Occipital lobe (tissue), 2 donors: ENCODE data around the gene CTDSP2. TPM values are rescaled to one million over a fixed set of nuclear protein-coding genes. Genes with fewer than 3 reads are reported as not detected.
"Not testable (repeated sequence)": the region's sequence is repeated elsewhere in the genome, so short reads cannot be mapped to it uniquely, and the experiment has no call there.

Experiments
- DNase-seq: peaks from one replicate; lab custom pipeline; 2025; lab: John Stamatoyannopoulos, UW
- total RNA-seq: library from RNA; depleted of rRNA; stranded (reverse); fragments of >200 nt; gene quantifications from one replicate; pipeline ENCODE4 v1.2.3, GENCODE V29; 2014

The CTDSP2 gene
- total RNA-seq, 1 donor from 2014 or later, result 32.4 TPM

DNA sequence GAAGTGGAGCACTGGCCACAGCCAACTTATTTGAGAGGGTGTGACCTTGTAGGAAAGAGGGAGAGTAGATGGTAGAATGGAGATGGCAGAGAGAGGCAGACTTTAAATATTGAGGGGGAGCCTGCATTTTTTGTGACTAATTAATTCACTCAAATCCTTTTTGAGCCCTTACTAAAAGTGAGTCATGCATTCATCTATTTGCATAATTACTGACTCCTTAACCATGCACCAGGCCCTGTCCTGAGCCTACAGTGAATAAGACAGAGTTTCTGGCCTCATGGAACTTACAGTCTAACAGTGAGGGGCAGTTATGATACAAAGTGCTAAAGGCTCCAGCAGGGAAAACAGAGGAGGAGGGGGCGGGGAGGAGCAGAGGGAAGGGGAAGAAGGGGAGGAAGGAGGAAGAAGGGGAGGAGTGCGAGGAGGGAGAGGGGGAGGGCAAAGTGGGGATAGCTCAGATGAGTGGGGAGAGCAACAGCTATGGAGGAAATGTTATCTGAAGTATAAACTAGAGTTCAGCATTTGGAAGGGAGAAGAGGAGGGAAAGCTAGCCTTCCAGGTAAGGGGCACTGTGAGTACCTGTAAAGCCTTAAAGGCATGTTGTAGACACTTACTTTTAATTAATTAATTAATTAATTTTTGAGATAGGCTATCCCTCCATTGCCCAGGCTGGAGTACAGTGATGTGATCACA, 7.5 kb upstream of the CTDSP2 start:
- DNase-seq, result no peak

DNA sequence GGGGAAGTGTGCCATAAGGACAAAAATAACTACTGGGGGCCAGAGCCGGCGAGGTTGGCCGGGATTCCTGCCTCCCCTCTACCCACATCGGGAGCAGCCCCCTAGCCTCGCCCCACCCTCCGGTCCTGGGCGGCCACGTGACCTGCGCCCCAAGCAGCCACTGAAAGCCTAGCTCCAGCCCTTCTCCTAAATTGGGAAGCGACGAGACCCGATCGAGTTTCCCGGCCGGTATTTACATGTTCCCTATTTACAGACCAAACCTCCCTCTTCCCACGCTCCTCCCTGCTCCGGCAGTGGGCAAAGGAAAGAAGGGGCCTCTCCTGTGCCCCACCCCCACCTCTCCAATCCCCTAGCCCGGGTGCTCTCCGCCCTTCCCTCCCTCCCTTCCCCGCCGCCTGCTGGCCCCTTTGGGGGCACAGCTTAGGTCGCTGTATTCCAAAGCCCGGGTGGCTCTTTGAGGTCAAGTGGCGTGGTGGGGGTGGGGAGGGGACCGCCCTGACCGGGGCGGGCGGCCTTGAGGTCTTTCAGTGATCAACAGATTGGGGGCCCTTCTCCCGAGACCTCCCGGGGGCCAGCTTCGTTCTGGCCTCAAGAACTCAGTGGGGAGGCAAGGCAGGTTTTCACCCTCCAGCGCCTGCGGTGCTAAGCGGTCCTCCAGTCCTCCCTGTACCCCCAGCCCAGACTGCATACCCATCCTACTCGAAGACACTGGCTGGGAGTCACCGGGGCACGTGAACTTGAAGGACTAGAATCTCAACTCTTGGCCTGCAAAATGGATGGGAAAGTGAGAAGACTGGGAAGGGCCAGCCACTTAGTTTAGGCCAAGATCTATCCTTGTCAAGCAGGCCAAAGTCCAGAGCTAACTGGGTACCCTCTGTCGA, 6.3 kb upstream of the CTDSP2 start:
- DNase-seq, result no peak

DNA sequence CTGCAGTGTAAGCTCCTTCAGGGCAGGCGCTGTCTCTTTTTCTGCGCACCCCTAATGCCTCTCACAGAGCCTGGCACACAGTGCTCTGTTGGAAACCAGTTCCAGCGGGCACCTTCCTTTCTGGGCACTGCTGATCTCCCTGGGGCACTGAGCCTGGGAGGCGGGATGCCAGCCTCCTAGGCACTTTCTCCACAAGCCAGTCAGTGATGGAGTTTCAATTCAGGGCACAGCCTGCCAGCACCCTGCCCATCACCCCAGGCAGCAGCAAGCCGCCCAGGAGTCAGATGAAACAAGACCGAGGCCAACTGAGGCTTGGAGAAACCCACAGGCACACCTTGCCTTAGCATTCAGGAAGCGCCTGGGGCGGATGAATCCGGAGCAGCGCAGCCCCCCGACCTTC, 5.7 kb upstream of the CTDSP2 start:
- no peak for DNase-seq

DNA sequence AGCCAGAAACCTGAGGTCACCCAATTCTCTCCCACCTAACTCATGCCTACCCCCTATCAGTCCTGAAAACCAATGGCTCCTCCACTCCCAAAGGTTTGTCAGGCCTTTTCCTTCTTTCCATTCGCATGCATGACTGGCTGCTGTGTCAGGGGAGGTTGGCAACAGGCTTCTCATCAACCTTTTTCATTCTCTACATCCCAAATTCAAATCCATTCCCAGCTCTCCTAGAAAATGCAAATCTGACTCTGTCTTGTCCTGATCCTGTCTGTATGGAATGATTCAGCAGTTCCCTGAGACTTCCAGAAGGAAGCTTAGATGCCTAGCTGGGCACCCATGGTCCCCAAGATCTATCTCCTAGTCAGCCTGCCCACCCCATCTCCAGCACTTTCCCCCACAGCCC, 5.0 kb upstream of the CTDSP2 start:
- no peak for DNase-seq

DNA sequence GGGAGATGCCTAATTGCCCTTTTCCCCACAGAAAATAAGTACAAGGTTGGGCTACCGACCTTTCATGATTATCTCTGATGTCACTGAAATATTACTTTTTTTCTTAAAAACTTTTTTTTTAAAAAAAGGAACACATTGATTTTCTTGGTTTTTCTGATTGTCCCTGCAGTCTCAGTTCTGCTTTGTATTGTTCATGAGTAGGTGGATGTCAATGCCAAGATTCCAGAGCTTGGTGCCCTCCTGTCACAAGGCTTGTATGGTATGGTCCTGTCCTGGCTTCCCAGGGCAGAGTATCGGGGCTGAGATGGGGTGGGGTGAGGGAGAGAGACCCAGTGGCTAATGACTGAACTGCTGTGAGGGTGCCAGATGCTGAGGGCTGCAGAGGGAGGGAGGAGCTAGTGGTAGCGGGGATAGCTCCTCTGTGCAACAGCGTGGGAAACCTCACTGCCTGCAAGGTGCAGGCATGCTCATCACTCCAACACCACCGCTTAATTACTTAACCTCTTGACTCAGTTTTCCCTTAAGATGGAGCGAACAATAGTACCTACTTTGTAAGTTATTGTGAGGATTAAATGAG, 4.4 kb upstream of the CTDSP2 start:
- no peak for DNase-seq

DNA sequence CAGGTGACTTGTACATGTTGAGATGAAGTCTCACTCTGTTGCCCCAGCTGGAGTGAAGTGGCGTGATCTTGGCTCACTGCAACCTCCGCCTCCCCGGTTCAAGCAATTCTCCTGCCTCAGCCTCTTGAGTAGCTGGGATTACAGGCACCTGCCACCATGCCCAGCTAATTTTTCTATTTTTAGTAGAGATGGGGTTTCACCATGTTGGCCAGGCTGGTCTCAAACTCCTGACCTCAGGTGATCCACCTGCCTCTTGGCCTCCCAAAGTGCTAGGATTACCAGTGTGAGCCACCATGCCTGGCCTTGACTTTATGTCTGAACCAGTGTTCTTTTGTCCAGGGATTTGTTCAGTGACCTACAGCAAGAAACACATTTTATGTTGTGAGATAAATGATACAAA, 2.9 kb upstream of the CTDSP2 start:
- DNase-seq, result not testable (repeated sequence)

DNA sequence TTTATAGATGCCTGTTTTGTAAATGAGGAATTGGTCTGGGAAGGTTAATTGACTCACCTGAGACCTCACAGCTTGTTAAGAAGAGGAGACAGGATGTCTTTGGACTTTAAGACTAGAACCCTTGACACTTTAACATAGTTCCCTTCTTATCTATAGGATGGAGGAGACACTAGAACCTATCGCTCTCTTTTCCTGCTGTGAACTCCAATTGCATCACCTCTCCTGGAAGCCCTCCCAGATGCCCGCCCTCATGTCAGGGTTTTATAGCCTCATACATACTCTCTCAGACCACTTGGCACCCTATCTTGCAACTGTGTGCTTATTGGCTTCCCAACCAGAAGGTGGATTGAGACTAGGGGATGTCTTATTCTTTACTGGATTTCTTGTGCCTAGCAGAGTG, 2.5 kb upstream of the CTDSP2 start:
- no peak for DNase-seq

DNA sequence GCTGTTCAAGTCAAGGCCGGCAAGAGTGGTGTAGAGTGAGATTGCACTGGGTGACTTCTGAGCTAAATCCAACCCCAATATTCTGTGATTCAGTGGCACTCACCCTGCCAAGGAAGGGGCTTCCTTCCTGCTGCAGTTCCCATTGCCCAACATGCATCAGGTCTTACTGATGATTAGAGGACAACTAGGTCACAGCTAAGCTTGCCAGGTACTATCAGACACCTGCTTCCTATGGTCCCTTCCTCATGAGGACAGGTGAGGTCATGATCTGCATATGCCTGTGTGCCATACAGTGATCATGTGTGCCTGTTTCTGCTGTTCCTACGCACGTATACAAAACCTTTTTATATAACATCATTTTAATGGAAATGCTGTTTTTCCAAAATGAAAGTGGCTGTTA, 1.7 kb upstream of the CTDSP2 start:
- DNase-seq, result no peak

DNA sequence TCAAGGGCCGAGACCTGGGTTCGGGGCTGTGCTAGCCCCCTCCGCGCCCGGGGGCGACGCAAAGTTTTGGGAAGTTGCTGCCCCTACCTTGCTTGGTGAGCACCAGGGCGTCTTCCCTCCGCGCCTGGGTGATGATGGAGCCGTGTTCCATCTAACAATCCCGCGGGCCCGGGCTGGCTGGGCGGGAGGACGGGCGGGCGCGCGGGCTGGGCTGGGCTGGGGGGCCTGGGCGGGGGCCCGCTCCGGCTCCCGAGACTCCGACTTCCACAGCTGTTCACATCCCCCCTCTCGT, 298 bp downstream of the CTDSP2 start:
- no peak for DNase-seq

DNA sequence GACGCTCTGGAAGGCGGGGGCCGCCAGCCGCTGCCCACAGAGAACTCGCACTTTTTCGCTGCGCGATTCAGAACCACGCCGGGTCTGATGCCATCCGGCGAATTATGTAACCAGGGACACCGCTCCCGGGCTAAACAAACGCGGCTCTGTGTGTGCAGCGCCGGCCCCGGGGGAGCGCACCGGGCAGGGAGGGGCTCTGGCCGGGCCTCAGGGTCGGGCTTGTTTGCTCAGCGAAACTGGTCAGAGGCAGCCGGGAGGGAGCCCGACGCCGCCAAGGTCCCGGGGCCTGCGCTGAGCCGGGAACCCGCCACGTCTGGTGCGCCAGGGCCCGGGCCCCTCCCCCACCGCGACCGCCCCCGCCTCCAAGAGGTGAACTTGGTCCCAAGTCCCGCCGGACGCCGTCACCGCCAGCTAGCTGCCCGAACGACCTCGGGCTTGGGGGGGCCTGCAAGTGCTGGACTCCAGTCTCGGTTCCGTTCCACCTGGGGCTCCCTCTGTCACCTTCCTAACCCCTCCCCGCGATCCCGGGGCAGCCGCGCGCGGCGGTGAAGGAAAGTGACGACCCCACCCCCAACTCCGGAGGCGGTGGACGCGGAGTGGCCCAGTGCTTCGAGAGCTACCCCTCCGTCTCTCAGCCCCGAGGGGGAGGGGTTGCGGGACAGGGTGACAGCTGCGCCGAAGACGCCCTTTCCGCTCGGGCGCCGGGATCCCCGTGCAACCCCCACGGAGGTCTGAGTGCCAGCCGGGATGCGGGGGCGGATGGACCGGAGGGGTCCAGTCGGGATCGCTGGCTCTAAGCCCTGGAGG, 848 bp downstream of the CTDSP2 start:
- DNase-seq, result peak; percentile 81

DNA sequence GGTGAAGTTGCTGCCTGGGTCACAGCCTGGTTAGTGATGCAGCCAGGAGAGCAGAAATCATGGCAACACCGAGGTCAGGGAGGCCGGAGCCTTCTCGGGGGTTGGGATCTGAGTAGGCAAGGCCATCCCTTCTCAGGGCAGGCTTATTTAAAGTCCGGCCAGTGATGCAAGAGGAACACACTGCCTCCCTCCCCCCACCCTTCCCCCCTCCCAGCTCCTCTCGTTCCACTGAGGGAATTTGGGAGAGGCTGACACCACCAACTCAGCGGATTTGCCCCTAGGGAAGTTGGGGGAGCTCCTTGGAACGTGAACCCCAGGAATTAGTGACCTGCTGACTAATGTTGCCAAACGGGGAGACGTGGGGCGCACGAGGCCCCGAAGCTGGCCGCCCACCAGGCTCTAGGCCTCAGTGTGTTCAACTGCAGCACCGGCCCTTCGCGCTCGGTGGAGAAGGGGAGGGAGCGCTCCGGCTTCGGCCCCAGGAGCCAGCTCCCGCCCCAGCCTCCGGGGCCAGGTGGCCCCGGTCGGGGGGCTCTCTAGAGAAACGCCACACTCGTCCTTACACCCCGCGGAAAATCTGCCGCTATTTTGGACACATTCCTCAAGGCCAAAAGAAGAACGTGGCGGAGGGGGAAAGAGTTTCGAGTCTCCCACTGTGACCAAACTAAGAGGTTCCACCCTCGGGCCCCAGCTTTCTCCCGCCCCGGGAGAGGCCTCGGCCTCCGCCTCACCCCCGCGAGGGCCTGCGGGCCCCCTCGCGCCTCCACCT, 1.6 kb downstream of the CTDSP2 start:
- peak; percentile 20 for DNase-seq

DNA sequence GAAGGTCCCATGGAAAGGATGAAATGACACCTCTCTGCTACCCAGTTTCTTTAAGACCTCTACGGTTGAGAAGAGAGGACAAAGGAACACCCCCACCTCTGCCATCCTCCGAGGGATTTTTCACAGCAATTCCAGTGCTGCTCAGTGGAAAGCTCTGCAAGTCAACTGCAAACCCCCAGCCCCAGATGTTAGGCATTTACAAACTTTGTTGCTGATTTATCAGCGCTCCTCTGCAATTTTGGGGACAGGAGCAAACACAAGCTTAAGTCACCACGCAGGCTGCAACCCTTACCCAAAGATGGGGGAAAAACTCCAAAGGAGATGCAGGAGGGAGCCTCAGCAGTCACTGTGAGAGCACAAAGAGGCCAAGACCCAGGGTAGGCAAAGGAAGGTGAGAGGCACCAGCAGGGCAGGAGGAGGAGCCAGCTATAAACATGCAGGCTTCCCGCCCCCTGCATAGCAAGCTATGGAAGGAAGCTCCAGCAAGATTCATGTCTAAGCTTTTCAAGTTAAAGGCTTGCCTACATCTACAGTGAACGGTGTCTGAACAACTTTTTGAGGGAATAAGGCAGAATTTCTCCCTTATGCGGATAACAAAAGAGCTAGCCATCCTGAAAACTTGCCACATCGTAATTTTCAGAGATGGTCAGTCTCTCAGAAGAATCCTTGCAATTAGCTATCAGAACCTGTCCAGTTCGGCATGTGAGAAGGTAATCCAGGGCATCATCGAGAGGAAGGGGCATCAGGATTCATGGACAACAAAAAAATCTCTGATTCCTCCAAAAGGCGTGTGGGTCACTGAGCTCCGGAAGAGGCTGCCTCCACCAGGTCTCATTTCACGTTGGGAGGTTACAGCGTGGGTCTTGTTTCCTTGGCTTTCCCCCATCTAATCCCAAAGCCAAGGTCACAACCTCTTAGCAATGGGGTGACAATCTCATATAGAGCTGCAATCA, 3.9 kb downstream of the CTDSP2 start:
- no peak for DNase-seq

DNA sequence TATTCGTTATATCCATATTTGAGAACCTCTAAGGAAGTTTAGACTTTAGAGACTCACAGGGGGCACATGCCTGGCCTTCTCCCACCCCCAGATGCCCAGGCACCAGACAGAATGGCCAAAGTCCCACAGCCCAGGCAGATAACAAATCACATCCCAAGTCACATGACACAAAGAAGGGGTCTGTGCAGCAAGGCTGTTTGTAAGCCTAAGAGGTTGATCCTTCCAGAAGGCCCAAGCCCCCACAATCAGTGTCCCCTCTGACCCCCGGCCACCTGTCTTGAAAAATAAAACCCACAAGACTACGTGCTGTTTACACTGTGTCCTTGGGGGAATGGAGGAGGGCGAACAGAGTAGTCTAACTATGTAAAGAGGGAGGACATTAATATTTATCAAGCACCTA, 5.1 kb downstream of the CTDSP2 start:
- no peak for DNase-seq

DNA sequence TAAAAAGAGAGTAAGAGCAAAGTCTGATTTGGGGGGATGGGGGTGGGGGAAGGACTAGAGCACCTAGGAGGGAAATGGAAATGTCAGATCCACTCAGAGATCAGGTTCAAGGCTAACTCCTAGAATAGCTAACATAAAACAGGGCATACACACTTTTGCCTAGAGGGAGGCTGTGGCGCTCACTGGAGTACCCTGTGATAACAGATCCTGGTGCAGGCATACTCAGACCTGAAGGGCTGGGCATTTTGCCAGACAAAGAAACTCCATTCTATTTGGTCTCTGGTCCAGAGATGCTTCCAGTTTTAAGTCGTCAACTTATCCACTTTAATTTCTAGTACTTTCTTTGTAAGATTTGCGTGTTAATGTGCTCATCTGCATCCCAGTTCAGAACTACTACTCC, 5.8 kb downstream of the CTDSP2 start:
- DNase-seq, result no peak

DNA sequence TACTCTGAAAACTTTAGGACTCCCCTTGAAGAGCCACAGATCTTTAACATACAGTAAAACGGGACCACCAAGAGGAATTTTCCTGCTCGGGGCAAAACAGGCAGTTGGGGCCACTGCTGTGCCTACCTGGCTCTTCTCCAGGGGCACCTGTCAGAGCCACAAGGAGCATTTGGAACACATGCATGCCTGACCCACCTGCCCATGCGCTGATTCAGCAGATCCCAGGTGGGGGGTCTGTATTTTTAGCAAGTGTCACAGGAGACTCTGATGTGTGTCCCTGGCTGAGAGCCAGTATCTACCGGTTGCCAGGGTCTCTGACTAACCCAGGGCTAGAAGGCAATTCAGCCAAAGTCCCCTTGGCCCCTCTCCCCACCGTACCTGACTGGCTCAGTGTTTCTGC, 6.5 kb downstream of the CTDSP2 start:
- no peak for DNase-seq

DNA sequence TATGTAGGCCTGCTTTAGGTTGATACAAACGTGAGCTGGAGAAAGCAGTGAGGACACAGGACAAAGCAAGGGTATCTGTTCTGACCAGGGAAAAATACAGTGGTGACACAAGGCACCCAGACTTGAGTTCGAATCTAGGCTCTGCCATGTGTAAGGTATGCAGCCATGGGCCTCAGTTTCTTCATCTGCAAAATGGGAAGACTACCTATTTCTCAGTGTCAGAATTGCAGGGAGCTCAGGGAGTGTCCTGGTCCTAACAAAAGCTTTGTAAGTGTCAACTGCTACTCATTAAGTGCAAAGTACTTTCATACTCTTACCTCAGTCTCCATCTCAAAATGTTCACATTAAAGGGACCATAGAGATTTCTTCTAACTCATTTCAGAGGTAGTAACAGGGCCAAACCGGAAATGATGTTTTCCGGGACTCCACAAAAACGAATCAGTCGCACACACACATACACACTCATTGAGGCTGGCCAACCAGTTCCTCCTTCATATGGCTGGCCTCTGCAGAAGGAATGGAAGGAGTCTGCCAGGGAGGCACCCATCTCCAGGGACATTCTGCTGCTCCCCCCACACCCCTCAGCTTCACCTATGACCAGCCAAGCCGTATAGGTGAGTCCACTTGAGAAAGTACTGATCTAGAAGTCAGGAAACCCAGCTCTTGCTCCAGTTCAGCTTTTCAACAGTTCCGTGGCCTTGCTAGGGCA, 7.8 kb downstream of the CTDSP2 start:
- DNase-seq, result no peak

DNA sequence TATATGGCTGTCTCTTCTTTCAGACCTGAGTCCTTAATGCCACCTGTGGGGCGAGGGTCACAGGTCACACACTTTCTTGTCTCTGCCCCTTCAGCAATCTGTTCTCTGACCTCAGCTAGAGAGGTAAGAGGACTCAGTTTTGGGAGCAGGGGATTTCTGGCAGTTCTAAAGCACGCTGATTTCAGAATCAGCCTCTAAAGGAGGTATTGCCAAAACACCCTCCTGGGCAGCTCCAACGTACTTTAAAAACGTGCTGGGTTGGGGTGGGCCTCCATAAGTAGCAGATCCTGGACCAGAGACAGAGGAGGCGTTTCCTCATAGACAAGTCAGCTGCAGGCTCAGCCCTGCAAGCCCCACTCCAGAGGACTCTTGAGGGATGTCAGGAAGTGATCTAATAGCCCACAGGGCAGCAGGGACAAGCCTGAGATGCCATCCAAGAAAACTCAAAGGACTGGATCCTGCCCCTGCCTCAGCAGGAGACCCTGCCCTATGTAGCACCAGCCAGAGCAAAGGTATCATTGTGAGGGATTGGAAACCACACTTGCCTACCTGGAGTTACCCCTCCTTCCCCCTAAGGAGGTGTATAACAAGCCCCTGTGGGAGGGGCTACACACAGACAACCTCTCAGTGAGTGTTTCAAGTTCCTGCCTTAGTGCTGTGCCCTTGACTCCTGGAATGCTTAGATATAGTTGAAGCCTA, 8.5 kb downstream of the CTDSP2 start:
- DNase-seq, result no peak

DNA sequence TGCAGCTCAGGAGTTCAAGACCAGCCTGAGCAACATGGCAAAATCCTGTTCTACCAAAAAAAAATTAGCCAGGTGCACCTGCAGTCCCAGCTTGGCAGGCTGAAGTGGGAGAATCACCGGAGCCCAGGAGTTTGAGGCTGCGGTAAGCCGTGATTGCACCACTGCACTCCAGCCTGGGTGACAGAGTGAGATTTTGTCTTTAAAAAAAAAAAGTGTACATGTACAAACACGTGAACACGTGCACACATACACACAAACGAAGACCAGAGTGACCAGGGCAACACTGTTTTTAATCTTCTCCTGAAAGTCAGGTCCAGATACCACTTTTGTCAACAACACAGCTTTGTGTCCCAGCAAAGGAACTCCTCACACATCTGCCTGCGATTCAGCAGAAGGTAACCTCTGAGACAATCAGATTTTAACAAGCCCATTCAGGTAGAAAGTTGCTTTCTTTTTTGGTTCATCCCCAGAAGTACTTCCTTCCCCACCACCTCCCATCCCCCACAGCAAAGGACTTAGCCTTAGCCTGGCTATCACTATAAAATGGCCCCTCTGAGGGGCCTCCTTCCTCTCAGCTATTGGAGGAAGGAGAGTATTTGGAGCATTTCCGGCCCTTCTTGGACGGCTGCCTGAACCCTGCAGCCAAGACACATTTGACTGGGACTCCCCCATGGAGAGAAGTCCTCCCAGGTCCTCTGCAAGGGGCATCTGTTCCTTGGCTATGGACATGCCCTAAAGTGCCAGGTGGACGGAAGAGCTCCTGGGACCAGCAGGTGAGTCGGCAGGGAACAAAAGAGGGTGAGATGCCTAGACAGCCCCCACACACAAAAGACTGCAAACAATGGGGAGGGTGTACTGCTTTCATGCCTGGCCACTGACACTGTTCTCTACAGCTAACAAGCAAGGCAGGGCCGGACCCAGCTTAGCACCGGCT, 9.8 kb downstream of the CTDSP2 start:
- DNase-seq, result no peak
